ENCODE results near the gene TMEM270. TPM values are rescaled to one million over a fixed set of nuclear protein-coding genes. Genes with fewer than 3 reads are reported as not detected.

Gene TMEM270
- total RNA-seq, 4 donors from 2014 or later: not detected

- TF ChIP-seq CTCF (IDR thresholded peaks at IDR 0.05): no peak
- TF ChIP-seq POLR2A (IDR thresholded peaks at IDR 0.05): no peak
- H3K4me1 ChIP-seq: peaks cover 11 to 54% (median 18%) of the 10 kb centered on the region in 3 donors
- intact Hi-C loops (cut with DNase I): no loop called here
- DNase-seq: no peak
- H3K9me3 ChIP-seq: no peaks in the 10 kb centered on the region
- no peak overlapping the region for H3K4me3 ChIP-seq
- WGBS, 2 donors: 38 to 66% methylated on average over 1 to 8 of the region's 9 CpGs
- no peak overlapping the region for H3K27ac ChIP-seq
- H3K36me3 ChIP-seq: no peaks in the 10 kb centered on the region
- peaks cover 0 to 4% (median 0%) of the 10 kb centered on the region in 4 donors for H3K27me3 ChIP-seq
Observed at GRCh38 chr7:73824986-73825385, 36.0 kb upstream of the TMEM270 start.

- no peak for TF ChIP-seq POLR2A (IDR thresholded peaks at IDR 0.05)
- no peak for TF ChIP-seq CTCF (IDR thresholded peaks at IDR 0.05)
- peaks cover 13 to 73% (median 23%) of the 10 kb centered on the region in 3 donors for H3K4me1 ChIP-seq
- no peak for DNase-seq
- H3K4me3 ChIP-seq: no peak overlapping the region
- intact Hi-C loops (cut with DNase I): no loop called here
- peaks cover 0 to 26% (median 0%) of the 10 kb centered on the region in 4 donors for H3K27me3 ChIP-seq
- H3K27ac ChIP-seq: peak overlapping the region; percentile 47 to 72 (median 62)
- H3K9me3 ChIP-seq: no peaks in the 10 kb centered on the region
- WGBS, 2 donors: 11 to 26% methylated on average over 3 to 7 of the region's 11 CpGs
- no peaks in the 10 kb centered on the region for H3K36me3 ChIP-seq
Observed at GRCh38 chr7:73827567-73828106, 33.3 kb upstream of the TMEM270 start.

- Histone ChIP-seq H3K9me3 (no peaks in the 10 kb centered on the region), H3K4me1 (peaks cover 13 to 73% (median 27%) of the 10 kb centered on the region in 3 donors), H3K27me3 (peaks cover 0 to 26% (median 0%) of the 10 kb centered on the region in 4 donors), H3K36me3 (no peaks in the 10 kb centered on the region), H3K4me3 (no peak overlapping the region), H3K27ac (peak overlapping the region; percentile 47 to 72 (median 62))
- TF ChIP-seq CTCF (IDR thresholded peaks at IDR 0.05) (no peak), POLR2A (IDR thresholded peaks at IDR 0.05) (no peak)
- intact Hi-C loops (cut with DNase I): no loop called here
- 73 to 81% methylated on average over 11 to 12 of the region's 14 CpGs for WGBS, 2 donors
- DNase-seq: no peak
Observed at GRCh38 chr7:73828107-73828803, 32.7 kb upstream of the TMEM270 start.

- TF ChIP-seq POLR2A (IDR thresholded peaks at IDR 0.05) (no peak), CTCF (IDR thresholded peaks at IDR 0.05) (no peak)
- DNase-seq: no peak
- Histone ChIP-seq H3K9me3 (no peaks in the 10 kb centered on the region), H3K27ac (peak overlapping the region in 2 of 4 donors; percentile 29 to 94), H3K4me1 (peaks cover 16 to 79% (median 32%) of the 10 kb centered on the region in 3 donors), H3K4me3 (no peak overlapping the region), H3K27me3 (peaks cover 0 to 26% (median 0%) of the 10 kb centered on the region in 4 donors), H3K36me3 (no peaks in the 10 kb centered on the region)
- intact Hi-C loops (cut with DNase I): no loop called here
- WGBS, 2 donors: 83% methylated on average over 3 of the region's 5 CpGs
Observed at GRCh38 chr7:73828972-73829371, 32.0 kb upstream of the TMEM270 start.

- no peak for DNase-seq
- TF ChIP-seq POLR2A (IDR thresholded peaks at IDR 0.05) (no peak), CTCF (IDR thresholded peaks at IDR 0.05) (no peak)
- intact Hi-C loops (cut with DNase I): no loop called here
- peaks cover 0 to 27% (median 0%) of the 10 kb centered on the region in 4 donors for H3K27me3 ChIP-seq
- WGBS, 2 donors: 50 to 59% methylated on average over 7 of the region's 7 CpGs
- no peaks in the 10 kb centered on the region for H3K36me3 ChIP-seq
- peak overlapping the region in 3 of 4 donors; percentile 89 to 94 (median 92) for H3K27ac ChIP-seq
- no peaks in the 10 kb centered on the region for H3K9me3 ChIP-seq
- H3K4me3 ChIP-seq: no peak overlapping the region
- peaks cover 16 to 79% (median 32%) of the 10 kb centered on the region in 3 donors for H3K4me1 ChIP-seq
Observed at GRCh38 chr7:73829505-73829904, 31.5 kb upstream of the TMEM270 start.
